Left renal pelvis (tissue), 4 donors: Measurements from ENCODE around the gene PIK3CD. TPM values are rescaled to one million over a fixed set of nuclear protein-coding genes. Genes with fewer than 3 reads are reported as not detected.
"Not testable (repeated sequence)": the region's sequence is repeated elsewhere in the genome, so short reads cannot be mapped to it uniquely, and the experiment has no call there.

Experiments used
- DNase-seq, 4 donors: peaks; one replicate each; pipeline ENCODE4 v3.0.0-alpha.2; 2013; ENCODE audit warnings: low read depth in 4 of 4, low spot score in 3 of 4
- polyA plus RNA-seq, 4 donors: library from polyadenylated mRNA; unstranded; fragments of 120-200 nt; gene quantifications; one replicate each; pipeline ENCODE4 v1.2.1, GENCODE V29; 2013; ENCODE audit not compliant: insufficient read length in 4 of 4

Gene PIK3CD
- polyA plus RNA-seq, 4 donors: 3.6 to 8.9 (median 6.0) TPM

DNA sequence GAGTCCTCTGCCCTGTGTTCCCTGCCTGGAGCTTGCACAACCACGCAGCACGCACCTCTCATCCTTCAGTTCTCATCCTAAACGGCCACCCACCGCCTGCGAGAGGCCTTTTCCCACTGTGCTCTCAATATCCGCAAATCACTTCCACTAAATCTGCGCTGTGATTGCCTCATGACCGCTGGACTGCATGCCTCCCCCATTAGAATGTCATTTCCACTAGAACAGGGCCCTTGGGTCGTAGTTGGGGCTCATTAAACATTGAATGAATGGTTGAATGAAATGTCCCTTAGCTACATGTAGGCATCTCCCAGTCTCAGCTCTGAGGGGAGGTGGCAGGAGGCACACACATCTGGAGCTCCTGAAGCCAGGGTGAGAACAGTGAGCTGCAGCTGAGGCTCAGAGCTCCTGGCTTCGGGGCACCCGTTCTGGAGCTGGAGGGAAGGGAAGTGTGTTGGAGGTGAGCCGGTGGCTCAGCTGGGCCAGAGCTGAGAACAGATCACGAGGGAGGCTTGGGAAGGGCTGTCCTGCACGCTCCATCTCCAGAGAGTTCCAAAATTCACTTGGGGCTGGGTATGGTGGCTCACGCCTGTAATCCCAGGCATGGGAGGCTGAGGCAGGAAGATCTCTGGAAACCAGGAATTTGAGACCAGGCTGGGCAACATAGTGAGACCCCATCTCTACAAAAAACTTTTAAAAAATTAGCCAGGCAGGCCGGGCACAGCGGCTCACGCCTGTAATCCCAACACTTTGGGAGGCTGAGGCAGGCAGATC, 32.4 kb upstream of the PIK3CD start:
- no peak for DNase-seq

DNA sequence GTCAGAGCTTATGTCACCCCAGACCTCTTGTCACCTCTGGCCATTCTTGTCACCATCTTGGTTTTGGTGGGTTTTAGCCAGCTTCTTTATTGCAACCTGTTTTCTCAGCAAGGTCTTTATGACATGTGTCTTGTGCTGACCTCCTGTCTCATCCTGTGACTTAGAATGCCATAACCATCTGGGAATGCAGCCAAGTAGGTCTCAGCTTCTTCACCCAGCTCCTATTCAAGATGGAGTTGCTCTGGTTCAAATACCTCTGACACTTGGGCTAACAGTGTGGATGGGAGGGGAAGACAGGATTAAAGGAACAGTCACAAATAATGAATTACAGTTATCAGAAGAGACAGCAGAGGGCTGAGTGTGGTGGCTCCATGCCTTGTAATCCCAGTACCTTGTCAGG, 30.5 kb upstream of the PIK3CD start:
- no peak for DNase-seq

DNA sequence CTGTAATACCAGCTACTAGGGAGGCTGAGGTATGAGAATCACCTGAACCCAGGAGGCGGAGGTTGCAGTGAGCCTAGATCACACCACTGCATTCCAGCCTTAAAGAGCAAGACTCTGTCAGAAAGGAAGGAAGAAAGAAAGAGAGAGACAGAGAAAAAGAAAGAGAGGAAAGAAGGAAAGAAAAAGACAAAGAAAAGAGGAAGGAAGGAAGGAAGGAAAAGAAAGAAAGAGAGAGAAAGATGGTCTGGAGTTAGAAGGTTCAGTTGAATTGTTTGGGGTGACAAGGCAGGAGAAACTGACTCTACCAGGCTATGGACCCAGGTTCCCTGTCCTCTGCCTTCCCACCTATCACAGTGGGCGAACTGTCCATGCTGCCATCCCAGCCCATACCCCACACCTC, 27.4 kb upstream of the PIK3CD start:
- DNase-seq: no peak

DNA sequence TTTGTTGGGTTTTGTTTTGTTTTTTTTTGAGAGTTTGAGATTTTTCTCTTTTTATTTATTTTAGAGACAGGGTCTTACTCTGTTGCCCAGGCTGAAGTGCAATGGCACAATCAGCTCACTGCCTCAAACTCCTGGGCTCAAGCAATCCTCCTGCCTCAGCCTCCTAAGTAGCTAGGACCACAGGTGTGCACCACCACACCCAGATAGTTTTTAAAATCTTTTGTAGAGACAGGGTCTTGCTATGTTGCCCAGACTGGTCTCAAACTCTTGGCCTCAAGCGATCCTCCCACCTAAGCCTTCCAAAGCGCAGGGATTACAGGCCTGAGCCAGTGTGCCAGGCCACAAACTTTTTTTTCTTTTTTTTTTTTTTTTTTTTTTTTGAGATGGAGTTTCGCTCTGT, 26.5 kb upstream of the PIK3CD start:
- not testable (repeated sequence) for DNase-seq

DNA sequence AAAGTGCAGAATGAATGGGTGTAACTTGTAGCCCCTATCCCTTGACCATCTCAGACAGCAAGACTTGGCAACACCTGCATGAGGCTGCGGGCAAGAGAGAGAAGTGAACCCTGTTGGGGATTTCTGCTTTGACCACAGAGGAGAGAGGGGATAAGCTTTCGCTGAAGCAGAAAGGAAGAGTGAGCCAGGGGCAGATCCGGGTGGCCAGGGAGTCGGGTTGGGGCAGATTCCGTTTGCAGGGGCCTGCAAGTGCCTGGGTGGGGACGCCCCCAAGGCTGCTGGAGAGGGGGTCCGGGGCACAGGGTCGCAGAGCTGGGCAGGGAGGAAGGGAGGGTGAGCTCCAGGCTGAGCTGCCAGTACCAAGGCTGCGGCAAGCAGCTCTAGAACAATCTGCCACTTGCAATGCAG, 25.3 kb upstream of the PIK3CD start:
- no peak for DNase-seq

DNA sequence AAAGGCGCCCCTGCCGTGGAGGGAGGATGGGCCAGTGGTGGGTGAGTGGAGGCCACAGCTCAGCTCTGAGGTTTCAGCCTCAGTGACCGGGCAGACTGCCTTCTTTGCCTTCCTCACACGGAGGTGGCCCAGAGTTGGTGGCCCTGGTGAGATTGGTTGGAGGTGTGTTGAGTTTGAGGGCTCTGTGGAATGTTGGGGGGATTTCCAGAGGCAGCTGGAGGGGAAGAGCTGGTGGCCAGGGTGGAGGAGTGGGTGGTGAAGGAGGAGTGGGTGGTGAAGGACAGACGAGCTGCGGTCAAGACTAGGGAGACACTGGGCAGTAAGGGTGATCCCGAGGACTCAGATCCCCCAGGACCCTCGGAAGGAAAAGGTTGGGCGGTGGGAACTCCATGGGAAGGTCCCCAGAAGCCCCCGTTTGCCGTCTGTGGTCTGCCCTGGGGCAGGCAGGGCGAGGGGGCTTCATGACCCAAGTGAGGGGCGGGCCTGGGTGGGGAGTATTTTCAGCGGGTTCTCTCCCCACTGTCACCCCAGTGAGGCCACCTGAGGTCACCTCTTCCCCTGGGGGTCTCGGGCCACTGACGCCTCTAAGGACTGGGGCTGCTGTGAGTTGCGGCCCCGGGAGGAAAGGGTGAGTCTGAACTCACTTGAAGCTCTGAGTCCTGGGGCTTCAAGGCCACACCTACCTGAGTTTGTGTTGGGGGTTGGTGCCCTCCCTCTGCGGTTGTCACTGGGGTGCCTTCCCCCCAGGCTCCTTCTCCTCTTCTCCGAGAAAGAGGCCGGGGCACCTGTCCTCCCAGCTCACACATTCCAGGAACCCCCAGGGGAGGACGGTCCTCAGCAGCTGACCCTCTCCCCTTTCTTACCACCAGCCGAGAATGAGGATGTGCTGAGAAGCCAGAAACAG, 22.7 kb upstream of the PIK3CD start:
- no peak for DNase-seq

DNA sequence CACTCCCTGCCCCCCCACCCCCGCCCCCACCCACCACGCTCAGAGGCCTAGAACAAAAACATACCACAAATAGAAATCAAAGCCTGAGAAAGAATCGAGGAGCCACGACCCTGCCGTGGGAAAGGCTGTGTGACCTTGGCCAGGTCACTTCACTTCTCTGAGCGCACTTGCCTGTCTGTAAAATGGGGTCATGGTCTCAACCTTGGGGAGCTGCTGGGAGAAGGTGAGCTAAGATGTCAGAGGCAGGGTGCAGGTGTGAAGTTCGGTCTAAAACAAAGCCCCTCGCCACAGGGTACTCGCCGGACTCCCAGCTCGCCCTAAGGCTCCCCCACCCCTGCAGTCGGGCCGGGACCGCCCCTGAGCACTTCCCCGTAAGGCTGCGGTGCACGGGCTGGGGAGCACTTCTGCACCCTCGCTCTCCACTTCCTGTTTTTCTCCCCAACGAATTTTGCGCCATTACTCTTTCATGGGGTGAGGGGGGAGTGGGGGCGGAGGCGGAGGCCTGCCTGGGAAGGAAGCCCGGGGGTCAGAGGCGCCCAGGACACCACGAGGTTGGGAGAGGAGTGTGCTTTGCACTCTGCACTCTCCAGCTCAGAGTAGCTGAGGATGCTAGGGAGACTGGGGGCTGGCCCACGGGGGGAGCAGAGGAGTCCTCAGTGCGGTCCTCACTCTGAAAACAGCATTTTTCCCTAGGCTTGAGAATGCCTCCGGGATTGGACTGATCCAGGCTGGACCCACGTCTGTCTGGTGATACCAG, 21.9 kb upstream of the PIK3CD start:
- DNase-seq: no peak

DNA sequence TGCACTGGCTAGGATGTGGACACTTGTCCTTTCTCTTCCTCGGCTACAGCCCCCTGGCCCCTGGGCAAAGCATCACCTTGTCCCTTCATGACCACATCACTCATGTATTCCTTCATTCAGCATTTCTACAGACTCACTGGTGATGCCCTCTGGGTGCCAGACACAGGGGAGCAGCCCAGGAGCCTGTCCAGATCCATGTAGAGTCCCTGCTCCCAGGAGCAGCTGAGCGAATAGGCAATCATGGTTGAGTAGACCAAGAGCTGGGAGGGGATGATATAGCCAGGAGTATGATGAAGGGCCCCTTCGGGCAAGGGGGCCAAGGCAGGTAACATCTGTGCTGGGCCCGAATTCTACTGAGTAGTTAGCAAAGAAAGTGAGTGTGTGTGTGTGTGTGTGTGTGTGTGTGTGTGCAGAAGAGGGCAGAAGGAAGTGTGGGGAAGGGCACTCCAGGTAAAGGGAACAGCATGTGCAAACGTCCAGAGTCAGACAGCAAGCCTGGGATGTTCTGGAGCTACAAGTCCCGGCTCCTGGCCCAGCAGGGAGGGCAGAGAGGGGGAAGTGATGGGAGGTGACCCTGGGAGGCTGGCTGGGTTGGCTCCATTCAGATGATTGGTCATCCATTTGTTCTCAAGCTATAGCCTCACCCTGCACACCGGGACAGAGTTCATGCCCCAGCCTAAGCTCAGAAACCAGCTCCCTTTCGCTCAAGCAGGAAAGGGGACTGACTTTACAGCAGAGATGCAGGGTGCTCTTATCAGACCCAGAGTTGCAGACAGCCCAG, 21.0 kb upstream of the PIK3CD start:
- no peak for DNase-seq

DNA sequence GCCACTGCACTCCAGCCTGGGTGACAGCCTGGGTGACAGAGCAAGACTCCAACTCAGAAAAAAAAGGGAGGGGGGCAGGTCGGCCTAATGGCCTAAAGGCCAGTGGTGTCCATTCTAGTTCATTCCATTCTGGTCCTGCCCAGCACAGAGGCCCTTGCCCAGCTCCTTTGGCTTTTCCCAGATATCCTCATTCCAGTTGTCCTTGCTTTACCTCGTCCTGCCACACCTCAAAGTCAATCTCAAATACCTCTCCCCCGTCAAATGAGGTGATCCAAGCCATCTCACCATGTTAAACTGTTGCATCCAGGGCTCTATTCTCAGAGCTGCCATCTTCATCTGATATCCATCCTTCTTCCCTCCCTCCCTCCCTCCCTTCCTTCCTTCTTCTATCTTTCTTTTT, 19.9 kb upstream of the PIK3CD start:
- no peak for DNase-seq

DNA sequence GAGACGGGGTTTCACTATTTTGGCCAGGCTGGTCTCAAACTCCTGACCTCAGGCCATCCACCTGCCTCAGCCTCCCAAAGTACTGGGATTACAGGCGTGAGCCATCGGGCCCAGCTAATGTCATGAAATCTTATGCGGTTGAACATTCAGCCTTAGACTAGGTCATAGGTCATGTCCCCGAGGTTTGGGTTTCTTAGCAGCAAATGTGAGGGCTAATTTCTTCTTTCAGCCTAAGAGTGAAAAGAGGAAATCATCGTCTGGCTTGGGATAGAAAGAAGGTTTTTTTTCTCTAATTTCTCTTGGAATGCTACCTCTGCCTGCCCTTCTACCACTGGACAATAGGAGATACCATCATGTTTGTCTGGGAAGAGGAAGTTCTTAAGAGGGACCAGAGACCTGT, 18.0 kb upstream of the PIK3CD start:
- no peak for DNase-seq

DNA sequence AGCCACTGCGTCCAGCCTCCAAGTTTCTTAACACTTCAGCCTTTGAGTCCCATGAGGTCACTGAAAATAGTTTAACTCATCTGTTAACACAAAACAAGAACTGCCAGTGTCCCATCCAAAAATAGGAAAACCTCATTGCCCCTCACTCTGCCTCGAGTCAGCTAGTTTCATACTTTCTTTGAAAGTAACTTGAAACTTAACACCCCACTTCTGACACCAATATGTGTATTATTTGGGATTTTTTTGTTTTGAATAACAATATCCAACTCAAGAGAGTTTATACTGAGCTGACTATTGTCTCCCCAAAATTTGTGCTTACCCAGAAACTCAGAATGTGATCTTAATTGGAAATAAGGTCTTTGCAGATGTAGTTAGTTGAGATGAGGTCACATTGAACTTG, 16.9 kb upstream of the PIK3CD start:
- no peak for DNase-seq

DNA sequence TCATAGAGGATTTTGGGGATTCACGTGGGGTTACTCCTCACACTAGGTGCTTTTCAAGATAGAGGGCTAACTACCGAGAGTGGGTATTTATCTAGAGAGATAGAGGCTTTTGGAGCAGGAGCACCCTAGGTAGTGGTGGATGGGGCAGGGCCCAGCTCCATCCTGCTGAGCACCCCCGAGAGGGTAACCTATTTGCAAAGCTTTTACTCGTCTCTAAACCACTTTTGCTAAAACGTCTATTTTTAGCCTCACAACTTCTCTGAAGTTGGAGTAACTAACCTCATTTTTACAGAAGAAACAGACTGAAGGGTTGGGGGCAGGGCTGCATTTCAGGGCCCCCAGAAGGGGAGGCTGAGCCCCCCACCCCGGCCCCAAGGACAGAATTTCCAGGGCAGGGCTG, 12.3 kb upstream of the PIK3CD start:
- DNase-seq: no peak

DNA sequence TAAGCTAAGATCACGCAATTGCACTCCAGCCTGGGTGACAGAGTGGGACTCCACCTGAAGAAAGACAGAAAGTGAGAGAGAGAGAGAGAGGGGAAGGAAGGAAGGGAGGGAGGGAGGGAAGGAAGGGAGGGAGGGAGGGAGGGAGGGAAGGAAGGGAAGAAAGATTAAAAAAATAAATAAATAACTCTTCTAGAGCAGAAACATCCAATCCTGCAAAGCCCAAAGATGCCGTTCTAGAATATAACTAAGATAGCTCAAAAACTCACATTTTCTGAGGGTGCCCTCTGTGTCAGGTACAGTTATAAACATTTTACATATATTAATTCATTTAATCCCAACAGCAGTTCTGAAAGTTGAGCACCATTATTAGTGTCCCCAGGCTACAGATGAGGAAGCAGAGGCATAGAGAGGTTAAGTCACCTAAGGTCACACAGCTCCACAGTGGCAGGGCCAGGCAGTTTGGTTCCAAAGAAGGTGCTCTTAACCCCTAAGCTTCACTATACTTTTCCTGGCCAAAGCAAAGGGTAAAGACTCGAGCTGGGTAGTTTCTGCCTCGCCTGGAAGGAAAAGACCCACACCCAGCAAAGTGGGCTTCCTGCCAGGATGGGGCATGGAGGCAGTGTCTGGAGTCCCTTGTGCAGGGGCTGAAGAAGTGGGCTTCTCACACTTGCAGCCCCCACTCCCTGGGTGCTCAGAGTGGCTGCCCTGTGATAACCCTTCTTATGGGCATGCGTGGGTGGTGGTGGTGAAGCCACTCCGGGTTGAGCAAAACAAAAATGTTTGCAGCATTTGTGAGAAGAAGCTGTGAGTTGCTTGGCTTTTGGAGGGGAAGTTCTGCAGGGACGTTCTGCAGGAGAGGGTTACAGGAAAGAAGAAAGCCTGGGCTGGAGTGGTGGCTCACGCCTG, 7.9 kb upstream of the PIK3CD start:
- no peak for DNase-seq

DNA sequence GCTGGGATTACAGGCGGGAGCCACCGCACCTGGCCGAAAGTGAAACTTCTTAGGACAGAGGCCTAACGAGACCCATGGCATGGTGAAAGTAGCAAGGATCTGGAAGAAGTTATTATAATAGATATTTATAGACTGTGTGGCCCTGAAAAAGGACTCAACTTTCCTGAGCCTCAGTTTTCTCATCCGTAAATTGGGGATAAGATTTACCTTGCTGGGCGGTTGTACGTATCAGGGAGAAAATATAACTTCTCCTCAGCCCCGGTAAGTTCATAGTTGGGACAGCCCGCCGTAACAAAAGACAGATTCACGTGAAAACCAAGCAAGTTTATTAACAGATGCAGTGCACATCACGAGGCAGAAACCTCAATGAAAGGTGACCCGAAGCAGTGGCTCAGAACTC, 5.5 kb upstream of the PIK3CD start:
- DNase-seq: no peak

DNA sequence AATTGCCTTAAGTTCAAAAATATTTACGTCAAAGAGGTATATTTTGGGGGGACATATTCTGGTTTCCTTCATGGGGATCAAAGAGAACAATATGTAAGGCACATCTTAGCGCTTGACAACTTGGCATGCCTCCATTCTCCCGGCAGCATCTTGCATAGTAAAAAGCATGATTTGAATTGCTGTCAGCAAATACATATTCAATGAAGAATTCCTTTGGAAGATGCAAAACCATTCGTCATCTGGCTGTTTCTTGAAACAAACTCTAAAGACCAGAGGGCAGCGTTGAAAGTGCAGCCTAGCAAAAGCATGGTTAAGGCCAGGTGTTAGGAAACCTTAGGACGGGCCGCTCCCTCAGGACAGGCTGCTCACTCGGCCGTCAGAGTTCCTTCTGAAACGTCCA, 3.4 kb upstream of the PIK3CD start:
- no peak for DNase-seq

DNA sequence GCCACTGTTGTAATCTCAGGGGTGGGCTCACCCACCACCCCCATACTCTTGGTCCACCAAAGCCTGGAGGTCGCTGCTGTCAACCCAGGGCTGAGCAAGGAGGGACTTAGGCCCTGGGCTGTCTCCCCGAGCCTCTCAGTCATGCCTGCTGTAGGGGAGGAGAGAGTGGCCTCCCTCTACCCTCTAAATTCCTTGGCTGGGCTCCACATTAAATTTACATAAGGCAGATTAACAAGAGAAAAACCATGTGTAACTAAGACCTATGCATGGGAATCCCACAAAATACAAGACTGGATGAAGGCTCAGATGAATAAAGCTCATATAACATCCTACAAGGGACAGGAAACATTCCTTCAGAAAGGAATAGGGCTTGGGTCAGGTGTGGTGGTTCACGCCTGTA, 1.8 kb upstream of the PIK3CD start:
- DNase-seq: no peak

DNA sequence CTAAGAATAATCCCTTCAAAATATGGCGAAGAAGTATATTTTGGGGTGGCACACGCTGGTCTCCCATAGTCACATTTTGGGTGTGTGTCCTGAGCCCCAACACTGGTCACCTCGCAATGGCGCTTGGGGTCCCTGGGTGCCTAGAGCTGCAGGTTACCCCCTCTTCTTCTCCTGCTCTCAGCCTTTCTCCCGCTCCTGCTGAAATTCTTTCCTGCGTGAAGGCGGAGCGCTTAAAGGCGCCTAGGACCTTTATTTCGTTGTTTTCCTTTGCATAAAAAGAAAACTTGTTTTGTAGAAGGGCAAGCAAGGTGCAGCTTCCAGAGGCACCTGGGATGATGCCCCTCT, 339 bp upstream of the PIK3CD start:
- no peak for DNase-seq

DNA sequence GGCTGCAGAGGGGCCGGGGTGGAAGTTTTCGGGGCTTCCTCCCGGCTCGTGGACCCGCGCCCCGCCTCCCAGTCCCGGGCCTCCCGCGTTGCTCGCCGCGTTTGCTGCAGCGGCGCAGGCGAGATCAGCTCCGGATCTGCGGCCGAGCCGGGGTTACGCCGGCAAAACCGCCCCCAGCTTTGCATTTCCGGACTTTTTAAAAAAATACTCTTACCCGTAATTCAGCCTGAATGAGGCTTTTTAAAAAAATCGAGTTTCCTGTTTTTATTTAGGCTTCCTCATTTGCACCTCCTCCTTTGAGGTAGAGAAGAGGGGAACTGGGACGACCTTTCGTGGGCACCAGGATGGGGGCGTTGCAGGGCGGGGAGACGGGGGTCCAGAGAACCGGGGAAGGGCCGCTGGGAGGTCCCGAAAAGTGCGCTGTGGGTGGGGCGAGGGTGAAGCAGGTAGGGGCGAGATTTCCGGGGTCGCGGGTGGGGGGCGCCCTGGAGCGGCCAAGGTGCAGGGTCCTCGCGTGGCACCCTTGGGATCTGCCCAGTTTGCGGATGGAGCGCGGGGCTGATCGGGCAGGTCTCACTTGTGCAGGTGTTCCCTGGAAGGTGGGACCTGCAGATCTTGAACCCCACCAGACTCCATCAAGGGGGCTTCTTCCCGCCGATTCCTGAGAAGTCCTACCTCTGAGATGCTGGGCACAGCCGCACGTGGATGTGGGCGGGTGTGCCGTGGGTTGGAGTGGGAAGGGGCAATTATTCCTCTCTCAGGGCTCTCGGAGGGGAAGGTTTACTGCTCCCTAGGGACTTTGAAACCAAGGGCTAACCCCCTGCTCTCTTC, 1.1 kb downstream of the PIK3CD start:
- no peak for DNase-seq

DNA sequence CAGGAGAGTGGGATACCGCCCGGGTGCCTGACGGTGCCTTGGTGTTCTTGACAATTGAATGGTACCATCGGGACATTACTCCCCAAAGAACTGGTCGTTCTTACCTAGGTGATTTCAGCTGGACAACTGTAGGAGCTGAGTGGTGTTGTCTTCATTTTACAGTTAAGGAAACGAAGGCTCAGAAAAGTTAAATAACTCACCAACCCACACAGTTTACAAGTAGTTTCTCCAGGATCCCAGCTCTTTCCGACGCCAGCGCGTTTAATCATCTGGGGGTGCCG, 1.6 kb downstream of the PIK3CD start:
- no peak for DNase-seq
